ENCODE measurements around the gene ABCB7. TPM values are rescaled to one million over a fixed set of nuclear protein-coding genes. Genes with fewer than 3 reads are reported as not detected.

Gene ABCB7
- total and polyA plus RNA-seq, 12 donors, result 14.9 to 49.2 (median 38.5) TPM

GRCh38 chrX:75107863-75108509, 48.1 kb downstream of the ABCB7 start:
- Histone ChIP-seq H3K9me3 (peaks cover 0 to 7% (median 0%) of the 10 kb centered on the region in 11 donors), H3K36me3 (peaks cover 0 to 28% (median 0%) of the 10 kb centered on the region in 9 donors), H3K27ac (peak overlapping the region in 1 of 10 donors; percentile 15), H3K4me3 (no peak overlapping the region), H3K27me3 (peaks cover 0 to 8% (median 0%) of the 10 kb centered on the region in 7 donors), H3K4me1 (peaks cover 0 to 8% (median 0%) of the 10 kb centered on the region in 9 donors)
- intact Hi-C loops (cut with DNase I), result loop anchor here in 1 of 10 donors (10.0 kb wide), 1 partner anchor 47 kb away; the partner anchor contains the start of gene ABCB7
- ATAC-seq, result peak in 7 of 8 donors; percentile 41 to 72 (median 58)
- TF ChIP-seq, protein P1, sequence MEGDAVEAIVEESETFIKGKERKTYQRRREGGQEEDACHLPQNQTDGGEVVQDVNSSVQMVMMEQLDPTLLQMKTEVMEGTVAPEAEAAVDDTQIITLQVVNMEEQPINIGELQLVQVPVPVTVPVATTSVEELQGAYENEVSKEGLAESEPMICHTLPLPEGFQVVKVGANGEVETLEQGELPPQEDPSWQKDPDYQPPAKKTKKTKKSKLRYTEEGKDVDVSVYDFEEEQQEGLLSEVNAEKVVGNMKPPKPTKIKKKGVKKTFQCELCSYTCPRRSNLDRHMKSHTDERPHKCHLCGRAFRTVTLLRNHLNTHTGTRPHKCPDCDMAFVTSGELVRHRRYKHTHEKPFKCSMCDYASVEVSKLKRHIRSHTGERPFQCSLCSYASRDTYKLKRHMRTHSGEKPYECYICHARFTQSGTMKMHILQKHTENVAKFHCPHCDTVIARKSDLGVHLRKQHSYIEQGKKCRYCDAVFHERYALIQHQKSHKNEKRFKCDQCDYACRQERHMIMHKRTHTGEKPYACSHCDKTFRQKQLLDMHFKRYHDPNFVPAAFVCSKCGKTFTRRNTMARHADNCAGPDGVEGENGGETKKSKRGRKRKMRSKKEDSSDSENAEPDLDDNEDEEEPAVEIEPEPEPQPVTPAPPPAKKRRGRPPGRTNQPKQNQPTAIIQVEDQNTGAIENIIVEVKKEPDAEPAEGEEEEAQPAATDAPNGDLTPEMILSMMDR (IDR thresholded peaks at IDR 0.05), result no peak
- peak in 1 of 2 donors; percentile 7 for DNase-seq
- 65 to 73% methylated on average over 6 of the region's 6 CpGs for WGBS, 2 donors

DNA sequence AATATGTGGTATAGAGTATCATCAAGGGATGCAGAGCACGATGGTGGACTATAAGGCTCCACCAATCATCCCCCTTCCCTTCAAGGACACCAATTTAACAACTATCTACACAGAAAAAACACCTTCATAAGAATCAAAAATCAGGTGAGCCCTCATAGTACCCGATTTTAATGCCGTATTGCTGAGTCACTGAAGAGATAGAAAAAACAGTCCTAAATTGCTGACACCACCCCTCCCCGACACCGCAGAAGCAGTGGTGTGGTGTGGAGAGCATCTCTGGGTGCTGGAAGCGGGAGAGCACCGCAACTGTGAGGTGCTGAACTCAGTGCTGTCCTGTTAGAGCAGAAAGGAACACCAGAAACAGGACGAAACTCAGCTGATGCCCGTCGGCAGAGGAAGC, 49.3 kb downstream of the ABCB7 start:
- H3K4me1 ChIP-seq, result peaks cover 0 to 13% (median 0%) of the 10 kb centered on the region in 9 donors
- intact Hi-C loops (cut with DNase I), result loop anchor here in 1 of 10 donors (10.0 kb wide), 1 partner anchor 48 kb away; the partner anchor contains the start of gene ABCB7
- TF ChIP-seq, protein P1 (IDR thresholded peaks at IDR 0.05), result no peak
- ATAC-seq (no peak), DNase-seq (no peak)
- no peak overlapping the region for H3K4me3 ChIP-seq
- WGBS, 2 donors, result 95 to 96% methylated on average over 10 of the region's 10 CpGs
- peaks cover 0 to 16% (median 0%) of the 10 kb centered on the region in 9 donors for H3K36me3 ChIP-seq
- H3K27ac ChIP-seq, result no peak overlapping the region
- peaks cover 0 to 12% (median 0%) of the 10 kb centered on the region in 7 donors for H3K27me3 ChIP-seq
- H3K9me3 ChIP-seq, result peaks cover 0 to 7% (median 0%) of the 10 kb centered on the region in 11 donors

GRCh38 chrX:75096331-75096730, 59.8 kb downstream of the ABCB7 start:
- H3K9me3 ChIP-seq, result no peaks in the 10 kb centered on the region
- H3K4me3 ChIP-seq, result no peak overlapping the region
- DNase-seq (no peak), ATAC-seq (no peak)
- intact Hi-C loops (cut with DNase I), result no loop called here
- H3K4me1 ChIP-seq, result peaks cover 0 to 6% (median 0%) of the 10 kb centered on the region in 9 donors
- TF ChIP-seq, protein P1 (IDR thresholded peaks at IDR 0.05), result no peak
- WGBS, 2 donors, result 77 to 85% methylated on average over 1 of the region's 1 CpG
- H3K36me3 ChIP-seq, result peaks cover 0 to 21% (median 0%) of the 10 kb centered on the region in 9 donors
- H3K27ac ChIP-seq, result no peak overlapping the region
- H3K27me3 ChIP-seq, result peaks cover 0 to under 1% (median 0%) of the 10 kb centered on the region in 7 donors

DNA sequence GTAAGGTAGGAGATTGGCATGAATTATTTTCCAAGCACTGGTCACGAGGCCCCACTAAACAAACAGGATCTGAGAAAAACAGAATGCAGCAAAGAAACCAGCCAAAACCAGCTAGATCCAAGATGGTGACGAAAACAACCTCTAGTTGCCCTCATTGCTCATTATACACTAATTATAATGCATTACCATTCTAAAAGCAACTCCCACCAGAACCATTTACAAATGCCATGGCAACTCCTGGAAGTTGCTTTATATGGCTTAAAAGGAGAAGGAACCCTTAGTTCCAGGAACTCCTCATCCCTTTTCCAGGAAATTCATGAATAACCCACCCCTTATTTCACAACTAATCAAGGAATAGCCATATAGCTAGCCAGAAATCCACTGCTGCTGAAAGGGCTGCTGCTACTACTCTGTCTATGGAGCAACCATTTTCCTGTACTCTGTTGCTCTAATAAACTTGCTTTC, 69.3 kb downstream of the ABCB7 start:
- Histone ChIP-seq H3K27me3 (peaks cover 0 to 3% (median 0%) of the 10 kb centered on the region in 7 donors), H3K9me3 (peaks cover 0 to 8% (median 0%) of the 10 kb centered on the region in 11 donors), H3K4me3 (no peak overlapping the region), H3K27ac (no peak overlapping the region), H3K36me3 (no peaks in the 10 kb centered on the region), H3K4me1 (peaks cover 0 to 5% (median 0%) of the 10 kb centered on the region in 9 donors)
- intact Hi-C loops (cut with DNase I), result no loop called here
- TF ChIP-seq, protein P1 (IDR thresholded peaks at IDR 0.05), result no peak
- WGBS, 2 donors, result 95 to 100% methylated on average over 2 of the region's 2 CpGs
- ATAC-seq (peak in 1 of 8 donors; percentile 58), DNase-seq (no peak)

All from heart right ventricle (tissue), 16 donors.